Loucy (cell line): Measurements from ENCODE around the gene CACNA1C.

Experiments used
- CTCF ChIP-seq: fragments of 200-600 bp; sonication (generic); conservative IDR thresholded peaks from 2 replicates; pipeline ENCODE4 v1.5.1; 2014; ENCODE audit warnings: mild to moderate bottlenecking, antibody characterized with exemption, low read length
- EZH2phosphoT487 ChIP-seq: fragments of 200-600 bp; IDR thresholded peaks from 2 replicates; pipeline ENCODE4 v1.6.1; 2018; ENCODE audit warnings: antibody characterized with exemption, mild to moderate bottlenecking, moderate library complexity, borderline replicate concordance

GRCh38 chr12:2152134-2152533, 99.3 kb downstream of the CACNA1C start:
- TF ChIP-seq CTCF (no peak), EZH2phosphoT487 (no peak)
